Activated effector memory CD4-positive, alpha-beta T cell treated with Interleukin-2 at 50 U/mL for 16 hours (primary cell): ENCODE measurements around the gene CDIPT.

Source experiments
- DNase-seq: peaks from one replicate; pipeline ENCODE4 v3.0.0-alpha.2; 2020

Gene CDIPT

GRCh38 chr16:29825145-29826044 is 37.6 kb downstream of the CDIPT start:
- DNase-seq: no peak

- no peak for DNase-seq
Observed at GRCh38 chr16:29824589-29825144, 38.4 kb downstream of the CDIPT start.

- no peak for DNase-seq
Observed at GRCh38 chr16:29821643-29822115, 41.3 kb downstream of the CDIPT start.

- peak; percentile 24 for DNase-seq
Observed at GRCh38 chr16:29820730-29821642, 42.0 kb downstream of the CDIPT start.

- peak; percentile 37 for DNase-seq
Observed at GRCh38 chr16:29820271-29820701, 42.7 kb downstream of the CDIPT start, which contains the start of gene MVP. Gene MVP, plus strand, starts transcription at chr16:29820462. Its CDS starts 10,088 bp downstream, at chr16:29830550.

- no peak for DNase-seq
Observed at GRCh38 chr16:29819506-29819905, 43.5 kb downstream of the CDIPT start.

- no peak for DNase-seq
Observed at GRCh38 chr16:29818082-29818481, 44.9 kb downstream of the CDIPT start.

GRCh38 chr16:29816694-29817441 is 46.2 kb downstream of the CDIPT start:
- peak; percentile 44 for DNase-seq

GRCh38 chr16:29815793-29816693 is 47.0 kb downstream of the CDIPT start, which contains the start of gene PAGR1:
Gene PAGR1, plus strand, starts transcription at chr16:29816152. Its CDS starts 374 bp downstream, at chr16:29816526.
- DNase-seq: peak; percentile 99

- DNase-seq: no peak
Observed at GRCh38 chr16:29815032-29815721, 47.8 kb downstream of the CDIPT start.

- no peak for DNase-seq
Observed at GRCh38 chr16:29814592-29814991, 48.4 kb downstream of the CDIPT start.

- DNase-seq: no peak
Observed at GRCh38 chr16:29813644-29814562, 49.1 kb downstream of the CDIPT start.

GRCh38 chr16:29812754-29813643 is 50.0 kb downstream of the CDIPT start:
- DNase-seq: no peak

GRCh38 chr16:29811896-29812665 is 50.9 kb downstream of the CDIPT start, which contains the start of gene PRRT2:
Gene PRRT2, plus strand, starts transcription at chr16:29812193. Its CDS starts 862 bp downstream, at chr16:29813055.
- peak; percentile 18 for DNase-seq

- peak; percentile 52 for DNase-seq
Observed at GRCh38 chr16:29811170-29811895, 51.7 kb downstream of the CDIPT start.

- DNase-seq: no peak
Observed at GRCh38 chr16:29810699-29811169, 52.3 kb downstream of the CDIPT start.
